K562 (cell line): ENCODE results near the gene FYB1. TPM values are rescaled to one million over a fixed set of nuclear protein-coding genes. Genes with fewer than 3 reads are reported as not detected.
A peak's percentile ranks its signal among the peaks of the same experiment; 100 is the strongest.

ENCODE experiments used
- CXXC5 ChIP-seq: fragments of 250-450 bp; sonication (Bioruptor Pico); IDR thresholded peaks from 2 replicates; pipeline ENCODE4 v1.8.0; 2022; ENCODE audit warnings: inconsistent platforms, mild to moderate bottlenecking, moderate library complexity
- GTF2A2 ChIP-seq: IDR thresholded peaks from 2 replicates; pipeline ENCODE4 v1.6.1; 2016; ENCODE audit warnings: mild to moderate bottlenecking, missing genetic modification characterization, missing compliant biosample characterization
- MTA1 ChIP-seq: fragments of 450-650 bp; IDR thresholded peaks from 2 replicates; pipeline ENCODE4 v1.6.1; 2017; ENCODE audit warnings: borderline replicate concordance
- NELFE ChIP-seq: IDR thresholded peaks from 2 replicates; pipeline ENCODE4 v1.6.1; 2011; ENCODE audit warnings: mild to moderate bottlenecking; ENCODE audit not compliant: insufficient read depth, insufficient read length
- PHF8 ChIP-seq: fragments of 200-600 bp; sonication (generic); IDR thresholded peaks from 2 replicates; pipeline ENCODE4 v1.6.1; 2012; ENCODE audit warnings: mixed run types, mild to moderate bottlenecking, inconsistent platforms, low read length, moderate library complexity, borderline replicate concordance
- SNRNP70 ChIP-seq: fragments of 200-400 bp; formaldehyde crosslinking; optimal IDR thresholded peaks from 2 replicates; pipeline ENCODE3; 2017; ENCODE audit warnings: low read depth, low read length
- SP2 ChIP-seq: IDR thresholded peaks from 2 replicates; pipeline ENCODE4 v1.6.1; 2011; ENCODE audit warnings: mild to moderate bottlenecking, low read depth, low read length, moderate library complexity; ENCODE audit not compliant: poor library complexity, severe bottlenecking; ENCODE audit errors: extremely low read depth
- SREBF2 ChIP-seq: sonication (generic); formaldehyde crosslinking; IDR thresholded peaks from 2 replicates; pipeline ENCODE4 v1.4.0; 2020; ENCODE audit warnings: mild to moderate bottlenecking, missing genetic modification reagents
- SRSF7 ChIP-seq: fragments of 200-400 bp; formaldehyde crosslinking; optimal IDR thresholded peaks from 2 replicates; pipeline ENCODE3; 2017; ENCODE audit warnings: mild to moderate bottlenecking, low read depth, low read length
- TCF3 ChIP-seq: sonication (generic); formaldehyde crosslinking; IDR thresholded peaks from 2 replicates; pipeline ENCODE4 v1.4.0; 2020; ENCODE audit warnings: mild to moderate bottlenecking, missing genetic modification reagents
- THRA ChIP-seq: fragments of 450-650 bp; IDR thresholded peaks from 2 replicates; pipeline ENCODE4 v1.6.1; 2017; ENCODE audit warnings: mild to moderate bottlenecking, moderate library complexity
- XRCC4 ChIP-seq: IDR thresholded peaks from one replicate; pipeline ENCODE4 v1.6.1; 2011; ENCODE audit not compliant: insufficient read depth, insufficient read length; ENCODE audit errors: extremely low read depth
- ZMIZ1 ChIP-seq, 2 experiments: fragments of 150-350 bp in 1 of 2; IDR thresholded peaks; 2 replicates each; pipeline ENCODE4 v1.6.1; 2012 to 2016; ENCODE audit warnings: low read depth in 2 of 2, low read length in 2 of 2, mild to moderate bottlenecking in 1 of 2, moderate library complexity in 1 of 2
- ZNF165 ChIP-seq: fragments of 250-450 bp; sonication (Bioruptor Pico); IDR thresholded peaks from 2 replicates; pipeline ENCODE4 v1.4.0; 2020; ENCODE audit warnings: borderline replicate concordance
- ZNF280B ChIP-seq: fragments of 250-450 bp; sonication (Bioruptor Pico); IDR thresholded peaks from 2 replicates; pipeline ENCODE4 v1.5.1; 2021; ENCODE audit warnings: mild to moderate bottlenecking
- ZNF830 ChIP-seq: fragments of 250-450 bp; sonication (Bioruptor Pico); IDR thresholded peaks from 2 replicates; pipeline ENCODE4 v1.5.0; 2021; ENCODE audit warnings: mild to moderate bottlenecking
- polyA plus RNA-seq, 8 experiments: library from polyadenylated mRNA; depleted of rRNA in 4 of 8; stranded (reverse) in 5 of 8; unstranded in 3 of 8; fragments of >200 nt; fragmentation: Nextera tagmentation in 2 of 8; fragmentation: Illumina TruSeq in 1 of 8; extraction: Ambion mirVana in 2 of 8; extraction: Trizol in 1 of 8; gene quantifications; 2 replicates each; pipeline versions ENCODE4 v1.2.1 to v1.2.3, GENCODE V29; 2011 to 2014; ENCODE audit warnings: inconsistent platforms in 1 of 8, missing spikeins in 1 of 8
- total RNA-seq, 7 experiments: library from RNA; depleted of rRNA in 6 of 7; stranded (reverse); fragments of >200 nt in 6 of 7; fragmentation: Illumina TruSeq in 2 of 7; extraction: Trizol in 2 of 7; gene quantifications; 2 replicates each; pipeline versions ENCODE4 v1.2.1 to v1.2.3, GENCODE V29; 2011 to 2021; ENCODE audit warnings: low replicate concordance in 1 of 7
- TF ChIP-seq, protein P1 (sequence below): fragments of 450-650 bp; formaldehyde crosslinking; IDR thresholded peaks from 2 replicates; pipeline ENCODE4 v1.4.0; 2020; ENCODE audit warnings: mild to moderate bottlenecking, mixed read lengths
- TF ChIP-seq, protein P2 (sequence below): fragments of 250-450 bp; sonication (Bioruptor Pico); IDR thresholded peaks from 2 replicates; pipeline ENCODE4 v1.8.0; 2021; ENCODE audit warnings: mild to moderate bottlenecking, moderate library complexity

Gene FYB1
- total and polyA plus RNA-seq, 9 of the 15 experiments (the other 6 are each of a cell fraction or from before 2014, with no cell fraction given), result 4.7 to 31.5 (median 9.7) TPM

DNA sequence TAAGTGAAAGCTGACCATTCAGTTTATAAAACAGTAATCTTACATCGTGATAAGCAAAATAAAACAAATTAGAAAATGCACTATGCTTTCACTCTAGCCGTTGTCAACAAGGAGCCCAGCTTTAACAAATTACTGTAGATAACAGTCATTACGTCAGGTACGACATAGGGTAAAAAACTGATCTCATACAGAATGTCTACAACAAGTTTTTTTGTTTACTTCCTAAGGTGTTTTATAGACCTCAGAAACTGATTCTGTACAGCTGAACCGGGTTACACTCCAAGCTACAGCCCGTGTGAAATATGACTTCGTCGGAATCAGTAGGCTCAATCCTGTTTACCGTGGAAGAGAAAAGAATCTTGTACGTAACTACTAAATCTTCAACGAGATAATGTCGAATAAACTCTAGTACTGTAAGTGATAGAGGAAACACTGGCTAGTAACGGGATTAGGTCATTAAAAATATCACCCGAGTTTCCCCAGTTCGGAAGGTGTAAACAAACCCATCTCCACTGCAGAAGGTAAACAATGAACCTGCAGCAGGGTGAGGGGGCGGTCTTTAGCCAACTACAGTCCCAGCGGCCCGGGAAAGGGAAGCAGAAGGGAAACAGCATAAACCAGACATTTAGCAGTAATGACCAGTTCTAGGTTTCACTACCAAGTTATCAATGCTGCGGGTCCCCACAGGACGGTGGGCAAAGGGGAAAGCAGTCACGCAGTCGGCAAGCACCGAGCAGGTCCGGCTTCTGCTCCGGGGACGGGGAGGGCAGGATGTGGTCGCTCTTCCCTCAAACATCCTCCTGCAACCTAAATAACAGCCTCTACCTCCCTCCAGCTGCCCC lies 146.2 kb downstream of the FYB1 start (continued):
- no peak for TF ChIP-seq THRA
- no peak for TF ChIP-seq SRSF7
- no peak for TF ChIP-seq ZMIZ1 (IDR thresholded peaks at IDR 0.05; ENCODE audit: low read depth in 2 of 2, low read length in 2 of 2)
- no peak for TF ChIP-seq ZNF280B
- no peak for TF ChIP-seq SNRNP70
- no peak for TF ChIP-seq PHF8
- TF ChIP-seq GTF2A2 (tag), result no peak
- TF ChIP-seq TCF3 (CRISPR knock-in tag), result no peak
- TF ChIP-seq ZNF830 (CRISPR knock-in tag), result no peak
- peak; percentile 56; the same call in 1 of the 2 replicates for TF ChIP-seq MTA1
- no peak for TF ChIP-seq SREBF2 (CRISPR knock-in tag)
- TF ChIP-seq, protein P1, sequence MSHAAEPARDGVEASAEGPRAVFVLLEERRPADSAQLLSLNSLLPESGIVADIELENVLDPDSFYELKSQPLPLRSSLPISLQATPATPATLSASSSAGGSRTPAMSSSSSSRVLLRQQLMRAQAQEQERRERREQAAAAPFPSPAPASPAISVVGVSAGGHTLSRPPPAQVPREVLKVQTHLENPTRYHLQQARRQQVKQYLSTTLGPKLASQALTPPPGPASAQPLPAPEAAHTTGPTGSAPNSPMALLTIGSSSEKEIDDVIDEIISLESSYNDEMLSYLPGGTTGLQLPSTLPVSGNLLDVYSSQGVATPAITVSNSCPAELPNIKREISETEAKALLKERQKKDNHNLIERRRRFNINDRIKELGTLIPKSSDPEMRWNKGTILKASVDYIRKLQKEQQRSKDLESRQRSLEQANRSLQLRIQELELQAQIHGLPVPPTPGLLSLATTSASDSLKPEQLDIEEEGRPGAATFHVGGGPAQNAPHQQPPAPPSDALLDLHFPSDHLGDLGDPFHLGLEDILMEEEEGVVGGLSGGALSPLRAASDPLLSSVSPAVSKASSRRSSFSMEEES (CRISPR knock-in tag), result no peak
- TF ChIP-seq, protein P2, sequence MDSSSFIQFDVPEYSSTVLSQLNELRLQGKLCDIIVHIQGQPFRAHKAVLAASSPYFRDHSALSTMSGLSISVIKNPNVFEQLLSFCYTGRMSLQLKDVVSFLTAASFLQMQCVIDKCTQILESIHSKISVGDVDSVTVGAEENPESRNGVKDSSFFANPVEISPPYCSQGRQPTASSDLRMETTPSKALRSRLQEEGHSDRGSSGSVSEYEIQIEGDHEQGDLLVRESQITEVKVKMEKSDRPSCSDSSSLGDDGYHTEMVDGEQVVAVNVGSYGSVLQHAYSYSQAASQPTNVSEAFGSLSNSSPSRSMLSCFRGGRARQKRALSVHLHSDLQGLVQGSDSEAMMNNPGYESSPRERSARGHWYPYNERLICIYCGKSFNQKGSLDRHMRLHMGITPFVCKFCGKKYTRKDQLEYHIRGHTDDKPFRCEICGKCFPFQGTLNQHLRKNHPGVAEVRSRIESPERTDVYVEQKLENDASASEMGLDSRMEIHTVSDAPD (CRISPR knock-in tag), result no peak
- TF ChIP-seq CXXC5 (CRISPR knock-in tag), result no peak
- TF ChIP-seq SP2, result no peak
- TF ChIP-seq XRCC4, result no peak
- no peak for TF ChIP-seq NELFE
- 0 out of 2 replicates have a peak, but pooled peaks have one; percentile 8 for TF ChIP-seq ZNF165 (CRISPR knock-in tag)
